HG03025 (cell line): Measurements from ENCODE around the gene DSG3.
"Not testable (repeated sequence)": the region's sequence is repeated elsewhere in the genome, so short reads cannot be mapped to it uniquely, and the experiment has no call there.

Source experiments
- ATAC-seq: cut with Tn5 transposase; IDR thresholded peaks from one replicate; pipeline ENCODE4 v1.9.1; 2021; ENCODE audit warnings: mild to moderate bottlenecking, moderate library complexity; ENCODE audit not compliant: unreplicated experiment, low FRiP score

DSG3 gene

GRCh38 chr18:31489311-31489710 lies 41.8 kb downstream of the DSG3 start:
- ATAC-seq, result no peak

GRCh38 chr18:31490387-31490786 lies 42.8 kb downstream of the DSG3 start:
- ATAC-seq, result peak; percentile 90

GRCh38 chr18:31490833-31491232 lies 43.3 kb downstream of the DSG3 start:
- no peak for ATAC-seq

GRCh38 chr18:31491586-31491985 lies 44.0 kb downstream of the DSG3 start:
- no peak for ATAC-seq

GRCh38 chr18:31492671-31493070 lies 45.1 kb downstream of the DSG3 start:
- ATAC-seq, result no peak

- ATAC-seq, result no peak
Observed at GRCh38 chr18:31493171-31493570, 45.6 kb downstream of the DSG3 start.

GRCh38 chr18:31493941-31494340 lies 46.4 kb downstream of the DSG3 start:
- ATAC-seq, result no peak

GRCh38 chr18:31494705-31495244 lies 47.2 kb downstream of the DSG3 start:
- not testable (repeated sequence) for ATAC-seq

GRCh38 chr18:31497404-31497835 lies 49.9 kb downstream of the DSG3 start:
- peak; percentile 0 for ATAC-seq

- ATAC-seq, result peak; percentile 50
Observed at GRCh38 chr18:31497836-31498573, 50.5 kb downstream of the DSG3 start, which contains the start of gene DSG2. Gene DSG2 (plus strand): TSS chr18:31498177. CDS start chr18:31498252, 75 bp downstream.

GRCh38 chr18:31498574-31499524 lies 51.3 kb downstream of the DSG3 start:
- ATAC-seq, result no peak

- ATAC-seq, result peak; percentile 93
Observed at GRCh38 chr18:31500051-31500688, 52.6 kb downstream of the DSG3 start.

- no peak for ATAC-seq
Observed at GRCh38 chr18:31503011-31503410, 55.5 kb downstream of the DSG3 start.

- no peak for ATAC-seq
Observed at GRCh38 chr18:31504455-31505147, 57.1 kb downstream of the DSG3 start.

GRCh38 chr18:31505156-31505555 lies 57.6 kb downstream of the DSG3 start:
- no peak for ATAC-seq

GRCh38 chr18:31506024-31506742 lies 58.6 kb downstream of the DSG3 start:
- ATAC-seq, result no peak

- not testable (repeated sequence) for ATAC-seq
Observed at GRCh38 chr18:31507124-31507523, 59.6 kb downstream of the DSG3 start.

GRCh38 chr18:31508781-31509180 lies 61.2 kb downstream of the DSG3 start:
- no peak for ATAC-seq

- no peak for ATAC-seq
Observed at GRCh38 chr18:31509571-31509970, 62.0 kb downstream of the DSG3 start.
